ENCODE data around the gene PRDM16.

PRDM16 gene

DNA sequence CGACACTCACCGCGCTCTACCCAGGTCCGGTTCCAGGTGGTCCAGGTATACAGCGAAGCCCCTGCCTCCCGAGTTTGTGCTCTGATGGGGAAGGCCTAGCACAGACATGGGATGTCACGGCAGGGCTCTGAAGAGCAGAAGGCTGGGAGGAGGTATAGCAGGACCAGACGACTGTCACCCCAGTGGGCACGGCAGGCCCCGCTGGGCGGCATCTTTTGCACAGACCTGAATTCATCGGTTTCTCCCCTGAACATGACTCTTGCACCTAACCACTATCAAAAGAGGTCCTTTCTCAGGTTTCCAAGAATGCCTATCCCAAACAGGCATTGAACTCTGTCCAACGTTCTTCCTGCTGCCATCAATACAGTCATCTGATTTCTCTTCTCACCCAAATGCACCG lies 416.0 kb downstream of the PRDM16 start:
- Histone ChIP-seq H3K4me3 (ENCODE audit: low read length) (no peak overlapping the region), H3K9me3 (replicated peaks; ENCODE audit: low read length) (peaks cover 8% of the 10 kb centered on the region), H3K27me3 (ENCODE audit: control insufficient read depth, insufficient read depth, low read length) (peaks cover 29% of the 10 kb centered on the region), H3K4me2 (ENCODE audit: low read length) (no peak overlapping the region), H3K36me3 (ENCODE audit: insufficient read depth, low read length) (no peaks in the 10 kb centered on the region), H3K9ac (ENCODE audit: low read depth, low read length) (no peak overlapping the region), H3K4me1 (ENCODE audit: control insufficient read depth, insufficient read depth, low read length) (no peaks in the 10 kb centered on the region)

All from skeletal muscle satellite cell (primary cell).